Tibial nerve (tissue), 4 donors: Measurements from ENCODE around the gene CTNNA3. TPM values are rescaled to one million over a fixed set of nuclear protein-coding genes. Genes with fewer than 3 reads are reported as not detected.

Experiments used
- DNase-seq, 2 donors: peaks; one replicate each; pipeline ENCODE4 v3.0.0-alpha.2; 2019; ENCODE audit warnings: low spot score in 2 of 2
- H3K27ac ChIP-seq, 4 donors: fragments of 200-600 bp; sonication (generic) in 3 of 4; one replicate each; pipeline ENCODE4 v1.5.1; 2017 to 2019; ENCODE audit warnings: mild to moderate bottlenecking in 1 of 4
- H3K27me3 ChIP-seq, 2 donors: fragments of 200-600 bp; sonication (generic) in 1 of 2; one replicate each; pipeline versions ENCODE4 v1.5.1 to v1.6.0; 2017 to 2019
- H3K36me3 ChIP-seq, 3 donors: fragments of 200-600 bp; sonication (generic); one replicate each; pipeline ENCODE4 v1.5.1; 2018 to 2019
- H3K4me1 ChIP-seq, 4 donors: fragments of 200-600 bp; sonication (generic) in 3 of 4; one replicate each; pipeline ENCODE4 v1.5.1; 2017 to 2019
- H3K4me3 ChIP-seq, 4 donors: fragments of 200-600 bp; sonication (generic) in 3 of 4; one replicate each; pipeline ENCODE4 v1.5.1; 2017 to 2019; ENCODE audit warnings: mild to moderate bottlenecking in 1 of 4, moderate library complexity in 1 of 4
- H3K9me3 ChIP-seq, 4 donors: fragments of 200-600 bp; sonication (generic) in 3 of 4; one replicate each; pipeline ENCODE4 v1.5.1; 2017 to 2019
- CTCF ChIP-seq, 5 experiments: fragments of 200-600 bp in 3 of 5; fragments of 450-650 bp in 2 of 5; sonication (generic) in 3 of 5; IDR thresholded peaks; one replicate each; pipeline ENCODE4 v1.5.1; 2016 to 2019; ENCODE audit warnings: antibody characterized with exemption in 5 of 5, mild to moderate bottlenecking in 3 of 5, moderate library complexity in 2 of 5
- EP300 ChIP-seq, 2 donors: sonication (generic); formaldehyde crosslinking; IDR thresholded peaks; one replicate each; pipeline ENCODE4 v1.6.1; 2017; ENCODE audit warnings: antibody characterized with exemption in 2 of 2, mild to moderate bottlenecking in 1 of 2
- POLR2A ChIP-seq, 2 donors: fragments of 450-650 bp; IDR thresholded peaks; one replicate each; pipeline ENCODE4 v1.6.1; 2017; ENCODE audit warnings: antibody characterized with exemption in 2 of 2, mild to moderate bottlenecking in 2 of 2, moderate library complexity in 2 of 2
- WGBS, 2 donors: methylation state at CpG; one replicate each; pipeline ENCODE4 v1.1.5; 2018; 5-methylcytosine and 5-hydroxymethylcytosine counted together
- total RNA-seq, 4 donors: library from RNA; depleted of rRNA; stranded (reverse); fragments of >200 nt; gene quantifications; one replicate each; pipeline ENCODE4 v1.1.0, GENCODE V29; 2016

CTNNA3 gene
- total RNA-seq, 4 donors from 2014 or later: 15.9 to 36.1 (median 23.1) TPM

- TF ChIP-seq CTCF (IDR thresholded peaks at IDR 0.05): no peak
- no peak for TF ChIP-seq POLR2A (IDR thresholded peaks at IDR 0.05)
- TF ChIP-seq EP300 (IDR thresholded peaks at IDR 0.05): no peak
- Histone ChIP-seq H3K36me3 (no peaks in the 10 kb centered on the region), H3K4me1 (no peaks in the 10 kb centered on the region), H3K27me3 (no peaks in the 10 kb centered on the region), H3K27ac (no peak overlapping the region), H3K9me3 (no peaks in the 10 kb centered on the region), H3K4me3 (no peak overlapping the region)
- DNase-seq: no peak
- WGBS, 2 donors: 90 to 93% methylated on average over 3 of the region's 3 CpGs
Measured at GRCh38 chr10:66519616-66520015, 1176.4 kb downstream of the CTNNA3 start.

DNA sequence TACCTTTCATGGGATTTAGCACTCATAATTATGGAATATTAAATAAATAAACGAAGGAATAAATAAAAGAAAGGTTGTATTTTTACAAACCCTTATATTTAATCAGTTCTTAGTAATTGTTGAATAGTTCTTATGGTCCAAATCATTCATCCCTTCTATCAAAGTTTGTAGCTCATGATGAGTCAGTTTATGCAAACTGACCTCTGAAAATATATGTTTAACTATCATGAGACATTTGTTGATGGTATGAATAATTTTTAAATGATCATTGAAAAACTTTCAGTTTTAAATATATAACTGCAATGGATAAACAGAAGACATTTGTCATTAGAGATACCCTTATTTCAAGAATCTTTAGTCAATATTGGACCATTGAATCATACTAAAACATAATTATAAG lies 1181.3 kb downstream of the CTNNA3 start:
- H3K4me3 ChIP-seq: no peak overlapping the region
- no peak overlapping the region for H3K27ac ChIP-seq
- DNase-seq: no peak
- no peaks in the 10 kb centered on the region for H3K4me1 ChIP-seq
- no peak for TF ChIP-seq EP300 (IDR thresholded peaks at IDR 0.05)
- TF ChIP-seq CTCF (IDR thresholded peaks at IDR 0.05): no peak
- no peaks in the 10 kb centered on the region for H3K36me3 ChIP-seq
- H3K9me3 ChIP-seq: peaks cover 0 to 5% (median 0%) of the 10 kb centered on the region in 4 donors
- no peaks in the 10 kb centered on the region for H3K27me3 ChIP-seq
- 69 to 80% methylated on average over 1 of the region's 1 CpG for WGBS, 2 donors

- Histone ChIP-seq H3K27ac (no peak overlapping the region), H3K4me1 (no peaks in the 10 kb centered on the region), H3K9me3 (peaks cover 0 to 5% (median 0%) of the 10 kb centered on the region in 4 donors), H3K4me3 (no peak overlapping the region), H3K27me3 (no peaks in the 10 kb centered on the region), H3K36me3 (no peaks in the 10 kb centered on the region)
- TF ChIP-seq POLR2A (IDR thresholded peaks at IDR 0.05): no peak
- TF ChIP-seq EP300 (IDR thresholded peaks at IDR 0.05): no peak
- no peak for TF ChIP-seq CTCF (IDR thresholded peaks at IDR 0.05)
- no peak for DNase-seq
- WGBS, 2 donors: 67 to 87% methylated on average over 1 to 2 of the region's 2 CpGs
Measured at GRCh38 chr10:66513504-66513903, 1182.5 kb downstream of the CTNNA3 start.

DNA sequence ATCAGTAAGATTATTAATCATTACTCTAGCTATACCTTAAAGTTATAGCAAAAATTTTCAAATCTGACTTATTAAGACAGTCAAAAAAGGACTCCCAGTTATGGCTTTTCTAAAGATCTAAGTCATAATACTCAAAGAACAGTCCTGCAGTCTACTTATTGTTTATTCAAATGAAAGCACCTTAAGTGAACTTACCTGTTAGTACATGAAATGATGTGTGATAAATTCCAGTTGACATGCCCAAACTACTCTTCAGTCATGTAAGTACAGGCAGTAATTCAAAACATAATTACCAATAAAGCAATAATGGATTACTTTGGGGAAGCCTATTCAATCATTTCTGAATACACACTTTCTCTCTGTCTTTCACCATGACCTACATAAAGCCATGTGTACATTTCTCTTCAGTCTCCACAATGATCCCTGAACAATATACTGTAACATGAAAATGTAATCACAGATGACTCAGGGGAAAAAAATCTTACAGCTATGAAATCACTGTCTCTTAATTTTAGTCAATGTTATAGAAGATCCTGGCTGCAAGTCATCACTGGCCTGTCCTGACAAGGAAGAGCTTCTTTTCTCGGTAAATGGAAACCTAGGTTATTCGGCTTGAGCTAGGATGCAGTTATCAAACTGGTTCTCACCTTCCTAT lies 1190.9 kb downstream of the CTNNA3 start:
- WGBS, 2 donors: 95 to 97% methylated on average over 2 of the region's 2 CpGs
- no peak for TF ChIP-seq CTCF (IDR thresholded peaks at IDR 0.05)
- TF ChIP-seq EP300 (IDR thresholded peaks at IDR 0.05): no peak
- no peak for TF ChIP-seq POLR2A (IDR thresholded peaks at IDR 0.05)

DNA sequence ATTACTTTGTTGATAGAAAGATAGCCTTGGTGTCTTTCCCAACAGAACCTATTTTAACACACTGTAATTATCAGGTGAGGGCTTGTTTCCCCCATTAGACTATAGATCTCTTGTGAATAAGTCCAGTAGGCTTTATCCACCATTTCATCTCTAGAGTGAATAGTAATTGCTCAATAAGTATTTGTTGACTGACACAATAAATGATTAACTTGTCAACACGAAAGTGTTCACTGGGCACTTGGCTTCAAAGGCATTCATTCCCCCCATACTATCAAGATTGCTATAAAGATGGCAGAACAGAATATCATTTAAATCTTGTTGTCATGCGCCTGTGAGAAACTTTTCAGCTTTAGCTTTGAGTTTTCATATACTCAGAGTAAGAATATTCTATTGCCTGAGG lies 1194.6 kb downstream of the CTNNA3 start:
- Histone ChIP-seq H3K27me3 (no peaks in the 10 kb centered on the region), H3K9me3 (no peaks in the 10 kb centered on the region), H3K27ac (no peak overlapping the region), H3K4me1 (no peaks in the 10 kb centered on the region), H3K4me3 (no peak overlapping the region), H3K36me3 (no peaks in the 10 kb centered on the region)
- no peak for TF ChIP-seq CTCF (IDR thresholded peaks at IDR 0.05)
- no peak for DNase-seq
- 86 to 90% methylated on average over 2 of the region's 2 CpGs for WGBS, 2 donors

More for the DNA sequence above, 1190.9 kb downstream of the CTNNA3 start:
- Histone ChIP-seq H3K4me1 (peaks cover 0 to 2% (median 0%) of the 10 kb centered on the region in 4 donors), H3K4me3 (no peak overlapping the region), H3K9me3 (no peaks in the 10 kb centered on the region), H3K36me3 (no peaks in the 10 kb centered on the region), H3K27ac (no peak overlapping the region), H3K27me3 (no peaks in the 10 kb centered on the region)
- no peak for DNase-seq
